OCI-LY3 (cell line): Measurements from ENCODE around the gene MTA1.
A peak's percentile ranks its signal among the peaks of the same experiment; 100 is the strongest.

Experiments used
- H2AFZ ChIP-seq: fragments of 200-600, 300-600 bp; shearing (Covaris generic); 2 replicates; pipeline ENCODE4 v1.6.0; 2014; ENCODE audit warnings: antibody characterized with exemption, low read depth, low read length
- H3K27ac ChIP-seq: fragments of 200-600, 300-600 bp; sonication (generic); 2 replicates; pipeline ENCODE4 v1.5.1; 2014; ENCODE audit warnings: mild to moderate bottlenecking, low read length, moderate library complexity, mixed read lengths
- H3K27me3 ChIP-seq: fragments of 200-600, 300-600 bp; sonication (generic); 2 replicates; pipeline ENCODE4 v1.6.1; 2014; ENCODE audit warnings: low read depth, low read length, mixed read lengths
- H3K36me3 ChIP-seq: fragments of 200-600, 300-600 bp; sonication (generic); replicated peaks from 2 replicates; pipeline ENCODE3; 2014; ENCODE audit warnings: low read depth, low read length, mixed read lengths
- H3K4me1 ChIP-seq: fragments of 300-600, 200-600 bp; sonication (generic); 2 replicates; pipeline ENCODE4 v1.6.1; 2014; ENCODE audit warnings: low read length, mixed read lengths
- H3K4me2 ChIP-seq: fragments of 200-600, 300-600 bp; sonication (generic); 2 replicates; pipeline ENCODE4 v1.6.1; 2014; ENCODE audit warnings: low read length, mixed read lengths
- H3K4me3 ChIP-seq: fragments of 300-600, 200-600 bp; sonication (generic); 2 replicates; pipeline ENCODE4 v1.5.1; 2014; ENCODE audit warnings: antibody characterized with exemption, mild to moderate bottlenecking, low read length, moderate library complexity
- H3K79me2 ChIP-seq: fragments of 300-600, 200-600 bp; shearing (Covaris generic); 2 replicates; pipeline ENCODE4 v1.6.1; 2014; ENCODE audit warnings: mild to moderate bottlenecking, low read length, mixed read lengths
- H3K9ac ChIP-seq: fragments of 300-600, 200-600 bp; shearing (Covaris generic); 2 replicates; pipeline ENCODE4 v1.6.0; 2014; ENCODE audit warnings: mild to moderate bottlenecking, low read length, moderate library complexity
- H3K9me3 ChIP-seq: fragments of 200-600, 300-600 bp; shearing (Covaris generic); 2 replicates; pipeline ENCODE4 v1.6.1; 2014; ENCODE audit warnings: low read length, mixed read lengths; ENCODE audit not compliant: insufficient read depth
- H4K20me1 ChIP-seq: fragments of 200-600, 300-600 bp; sonication (generic); 2 replicates; pipeline ENCODE4 v1.6.1; 2016; ENCODE audit warnings: low read length, mixed read lengths; ENCODE audit not compliant: insufficient read depth
- CTCF ChIP-seq: fragments of 200-600, 300-600 bp; sonication (generic); IDR thresholded peaks from 2 replicates; pipeline ENCODE4 v1.5.1; 2014; ENCODE audit warnings: antibody characterized with exemption, low read length, low read depth
- EZH2phosphoT487 ChIP-seq: fragments of 200-600 bp; shearing (Covaris generic); IDR thresholded peaks from 2 replicates; pipeline ENCODE4 v1.6.1; 2018; ENCODE audit warnings: antibody characterized with exemption, mixed run types, low read depth

MTA1 gene

GRCh38 chr14:105475269-105476096 is 55.9 kb downstream of the MTA1 start:
- no peak overlapping the region for H2AFZ ChIP-seq
- no peaks in the 10 kb centered on the region for H4K20me1 ChIP-seq
- no peak overlapping the region for H3K9ac ChIP-seq
- H3K4me2 ChIP-seq, result no peak overlapping the region
- H3K4me1 ChIP-seq, result peaks cover 5% of the 10 kb centered on the region; the same call in 1 of the 2 replicates
- no peaks in the 10 kb centered on the region for H3K79me2 ChIP-seq
- H3K9me3 ChIP-seq, result no peaks in the 10 kb centered on the region
- H3K4me3 ChIP-seq, result no peak overlapping the region
- peaks cover 16% of the 10 kb centered on the region for H3K27me3 ChIP-seq
- no peak for TF ChIP-seq EZH2phosphoT487
- TF ChIP-seq CTCF, result no peak
- H3K27ac ChIP-seq, result no peak overlapping the region
- H3K36me3 ChIP-seq, result no peaks in the 10 kb centered on the region

GRCh38 chr14:105476097-105476830 is 56.6 kb downstream of the MTA1 start:
- Histone ChIP-seq H3K79me2 (no peaks in the 10 kb centered on the region), H3K36me3 (no peaks in the 10 kb centered on the region), H3K4me2 (no peak overlapping the region), H3K27ac (no peak overlapping the region), H3K27me3 (peaks cover 16% of the 10 kb centered on the region), H3K4me1 (peaks cover 11% of the 10 kb centered on the region; the same call in 1 of the 2 replicates), H2AFZ (no peak overlapping the region), H3K9me3 (no peaks in the 10 kb centered on the region), H3K4me3 (no peak overlapping the region), H4K20me1 (no peaks in the 10 kb centered on the region), H3K9ac (no peak overlapping the region)
- no peak for TF ChIP-seq EZH2phosphoT487

DNA sequence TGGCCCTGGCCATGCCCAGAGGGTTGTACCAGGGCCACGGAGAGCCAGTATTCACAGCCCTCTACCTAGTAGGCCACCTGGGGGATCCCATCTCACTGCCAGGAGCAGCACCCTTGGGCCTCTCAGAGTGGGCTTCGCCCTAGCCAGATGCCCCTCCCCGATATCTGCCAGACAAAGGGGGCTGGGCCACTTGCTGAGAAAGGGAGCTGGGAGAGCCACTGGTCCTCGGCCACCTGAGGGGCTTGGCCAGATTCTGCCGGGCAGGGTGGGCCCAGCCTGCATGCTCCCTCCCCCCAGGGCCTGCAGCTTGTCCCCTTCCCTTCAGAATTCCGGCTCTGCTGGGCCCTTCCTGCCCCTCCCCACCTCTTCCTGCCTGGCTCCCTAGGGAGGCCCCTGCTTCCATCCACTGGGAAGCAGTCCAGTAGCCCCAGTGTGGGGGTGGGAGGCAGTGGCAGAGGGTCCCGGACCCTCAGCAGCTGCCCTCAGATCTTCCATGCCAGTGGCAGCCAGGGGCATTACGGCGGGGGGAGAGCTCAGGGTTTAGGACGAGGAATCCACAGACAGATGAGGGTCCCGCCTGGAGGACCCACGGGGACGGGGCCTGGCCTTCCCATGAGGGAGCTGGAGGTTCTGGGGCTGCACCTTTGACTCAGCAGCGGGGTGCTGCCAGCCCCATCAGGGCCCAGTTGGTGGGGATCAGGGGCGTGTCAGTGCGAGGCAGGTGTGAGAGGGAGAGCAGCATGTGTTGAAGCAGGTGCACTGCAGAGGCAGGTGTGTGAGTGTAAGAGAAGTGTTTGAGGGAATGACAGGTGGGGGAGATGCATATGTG is 57.4 kb downstream of the MTA1 start:
- H3K4me1 ChIP-seq, result peaks cover 17% of the 10 kb centered on the region
- no peak overlapping the region for H3K27ac ChIP-seq
- no peak overlapping the region for H3K4me2 ChIP-seq
- H3K4me3 ChIP-seq, result no peak overlapping the region
- peaks cover 16% of the 10 kb centered on the region for H3K27me3 ChIP-seq
- H3K36me3 ChIP-seq, result no peaks in the 10 kb centered on the region
- H3K79me2 ChIP-seq, result no peaks in the 10 kb centered on the region
- H3K9ac ChIP-seq, result no peak overlapping the region
- no peak overlapping the region for H2AFZ ChIP-seq
- no peaks in the 10 kb centered on the region for H4K20me1 ChIP-seq
- no peaks in the 10 kb centered on the region for H3K9me3 ChIP-seq
- TF ChIP-seq CTCF, result no peak
- no peak for TF ChIP-seq EZH2phosphoT487

- no peak for TF ChIP-seq CTCF
- no peak; the same call in none of the 2 replicates for TF ChIP-seq EZH2phosphoT487
- H3K4me2 ChIP-seq, result peak overlapping the region; percentile 40
- H3K27me3 ChIP-seq, result peaks cover 16% of the 10 kb centered on the region
- peak overlapping the region; percentile 32; the same call in 1 of the 2 replicates for H3K4me3 ChIP-seq
- no peak overlapping the region for H3K9ac ChIP-seq
- no peaks in the 10 kb centered on the region for H3K79me2 ChIP-seq
- no peaks in the 10 kb centered on the region for H3K36me3 ChIP-seq
- no peaks in the 10 kb centered on the region for H4K20me1 ChIP-seq
- H3K4me1 ChIP-seq, result peaks cover 19% of the 10 kb centered on the region
- no peak overlapping the region for H2AFZ ChIP-seq
- no peak overlapping the region for H3K27ac ChIP-seq
- H3K9me3 ChIP-seq, result no peaks in the 10 kb centered on the region
These were observed 58.2 kb downstream of the MTA1 start for GRCh38 chr14:105477660-105478397.
